Ovary (tissue), 9 donors: ENCODE measurements around the gene COL18A1. TPM values are rescaled to one million over a fixed set of nuclear protein-coding genes. Genes with fewer than 3 reads are reported as not detected.
A peak's percentile ranks its signal among the peaks of the same experiment; 100 is the strongest.

Experiments
- DNase-seq, 5 donors: peaks; one replicate each; pipeline ENCODE4 v3.0.0-alpha.2; 2019 to 2020
- H3K27ac ChIP-seq, 2 donors: fragments of 200-600 bp; one replicate each; pipeline versions ENCODE4 v1.5.1 to v1.8.0; 2019 to 2022
- H3K27me3 ChIP-seq: fragments of 200-600 bp; one replicate; pipeline ENCODE4 v1.8.0; 2022
- H3K36me3 ChIP-seq: fragments of 200-600 bp; sonication (generic); one replicate; pipeline ENCODE4 v1.5.1; 2019
- H3K4me1 ChIP-seq: one replicate; pipeline ENCODE4 v1.8.1; 2013; ENCODE audit warnings: mild to moderate bottlenecking, moderate library complexity; ENCODE audit not compliant: insufficient read depth
- H3K4me3 ChIP-seq: fragments of 200-600 bp; sonication (generic); one replicate; pipeline ENCODE4 v1.5.1; 2017
- H3K9me3 ChIP-seq, 2 donors: fragments of 200-600 bp in 1 of 2; sonication (generic) in 1 of 2; one replicate each; pipeline versions ENCODE4 v1.5.1 to v1.8.1; 2013 to 2019; ENCODE audit warnings: mild to moderate bottlenecking in 1 of 2, moderate library complexity in 1 of 2
- CTCF ChIP-seq, 3 donors: fragments of 450-650 bp in 2 of 3; fragments of 200-600 bp in 1 of 3; IDR thresholded peaks; one replicate each; pipeline versions ENCODE4 v1.5.1 to v1.8.0; 2016 to 2022; ENCODE audit warnings: antibody characterized with exemption in 3 of 3, mild to moderate bottlenecking in 1 of 3
- EP300 ChIP-seq: sonication (generic); formaldehyde crosslinking; IDR thresholded peaks from one replicate; pipeline ENCODE4 v1.6.1; 2017; ENCODE audit warnings: antibody characterized with exemption
- POLR2A ChIP-seq: fragments of 450-650 bp; IDR thresholded peaks from one replicate; pipeline ENCODE4 v1.6.1; 2017; ENCODE audit warnings: antibody characterized with exemption, mild to moderate bottlenecking, moderate library complexity
- WGBS, 3 donors: extraction: QIAGEN DNeasy Blood & Tissue Kit in 1 of 3; methylation state at CpG; one replicate each; pipeline versions ENCODE4 v1.1.5 to v1.1.7; 2013 to 2017; 5-methylcytosine and 5-hydroxymethylcytosine counted together
- intact Hi-C, 4 donors: fragments of 100-400 bp; cut with DNase I; formaldehyde crosslinking; loops; one replicate each; pipeline versions ENCODE4 v1.11.0 to v1.15.1; 2022 to 2023
- polyA plus RNA-seq, 2 donors: library from polyadenylated mRNA; stranded (reverse); fragments of 200-250 nt in 1 of 2; fragments of 350-450 nt in 1 of 2; fragmentation: Illumina TruSeq in 1 of 2; extraction: RNeasy Lipid Tissue Mini Kit (QIAGEN cat#74804) in 1 of 2; gene quantifications; one replicate each; pipeline ENCODE4 v1.2.3, GENCODE V29; 2013 to 2014
- total RNA-seq, 7 donors: library from RNA; depleted of rRNA in 2 of 7; stranded (reverse); fragments of >200 nt in 2 of 7; fragmentation: NEBNext Ultra II Directional in 3 of 7; extraction: Animal tissue kit (Norgen Biotek cat#: 25700) in 3 of 7; gene quantifications; one replicate each; pipeline versions ENCODE4 v1.1.0 to v1.2.4, GENCODE V29; 2016 to 2023
- donor health status: DM: no; HTN: no; CAD: no; lungs with moderate emphysema.
- donor health status: DM: no; HTN: no; CAD: no.
- donor health status: Bipolar disorder and iron deficiency.
- donor health status: DM: yes; HTN: yes; CAD: no.
- donor health status: DM: no; HTN: no; CAD: no.
- donor health status: DM: yes; HTN: yes; CAD: no.

COL18A1 gene
- total and polyA plus RNA-seq, 9 donors = 11.1 to 353 (median 268) TPM

- WGBS, 3 donors = 47 to 53% (median 49%) methylated on average over 7 of the region's 7 CpGs
- H3K9me3 ChIP-seq = no peaks in the 10 kb centered on the region
- H3K4me1 ChIP-seq = peaks cover 23% of the 10 kb centered on the region
- no peaks in the 10 kb centered on the region for H3K36me3 ChIP-seq
- intact Hi-C loops = loop anchor here in 1 of 4 donors (10.0 kb wide), 1 partner anchor 355 kb away; no protein-coding TSS in a partner anchor
- no peak overlapping the region for H3K4me3 ChIP-seq
- peak overlapping the region in 1 of 2 donors; percentile 71 for H3K27ac ChIP-seq
- H3K27me3 ChIP-seq = no peaks in the 10 kb centered on the region
- no peak for DNase-seq
- TF ChIP-seq EP300 = no peak
- no peak for TF ChIP-seq CTCF (IDR thresholded peaks at IDR 0.05)
- no peak for TF ChIP-seq POLR2A
Measured at GRCh38 chr21:45470087-45470515, 65.1 kb downstream of the COL18A1 start.

- peak overlapping the region; percentile 3 for H3K4me3 ChIP-seq
- intact Hi-C loops = loop anchor here in 1 of 4 donors (10.0 kb wide), 1 partner anchor 354 kb away; no protein-coding TSS in a partner anchor
Measured at GRCh38 chr21:45470773-45471524, 66.0 kb downstream of the COL18A1 start.

DNA sequence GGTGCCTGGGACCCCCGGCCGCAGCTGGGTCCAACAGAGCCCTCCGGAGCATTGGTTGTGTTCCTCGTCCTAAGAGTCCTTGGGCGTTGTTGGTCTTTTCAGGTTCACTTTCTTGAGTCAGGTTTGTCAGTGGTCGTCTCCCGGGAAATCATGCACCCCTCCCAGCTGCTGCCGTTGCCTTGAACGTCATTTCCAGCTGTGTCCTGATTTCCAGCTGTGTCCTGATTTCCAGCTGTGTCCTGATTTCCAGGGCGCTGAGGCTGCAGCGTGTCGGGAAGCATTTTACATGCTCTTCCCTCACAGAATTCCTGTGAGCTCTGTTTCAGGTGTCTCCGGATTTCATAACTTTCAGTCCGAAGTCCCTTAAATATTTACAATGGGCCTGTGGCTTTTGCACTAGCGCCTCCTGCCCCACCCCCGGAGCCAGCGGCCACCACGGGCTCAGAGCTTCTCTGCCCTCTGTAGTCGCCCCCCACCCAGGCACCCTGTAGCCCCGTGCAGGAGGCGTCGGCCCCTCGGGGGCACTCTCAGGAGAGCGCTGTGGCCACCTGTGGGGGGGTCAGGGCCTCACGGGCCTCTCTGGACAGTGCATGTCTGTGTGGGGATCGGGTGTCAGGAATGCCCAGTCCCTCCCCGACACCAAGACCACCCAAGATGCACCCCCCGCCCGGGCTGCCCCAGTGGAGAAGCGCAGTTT, 66.7 kb downstream of the COL18A1 start:
- Histone ChIP-seq H3K27ac (peak overlapping the region; percentile 69 to 71), H3K27me3 (no peaks in the 10 kb centered on the region), H3K9me3 (no peaks in the 10 kb centered on the region), H3K36me3 (no peaks in the 10 kb centered on the region), H3K4me3 (peak overlapping the region; percentile 3), H3K4me1 (peaks cover 23% of the 10 kb centered on the region)
- intact Hi-C loops = loop anchor here in 1 of 4 donors (10.0 kb wide), 1 partner anchor 353 kb away; no protein-coding TSS in a partner anchor
- 15 to 17% (median 16%) methylated on average over 30 of the region's 30 CpGs for WGBS, 3 donors
- peak in 3 of 5 donors; percentile 59 to 74 (median 69) for DNase-seq
- TF ChIP-seq POLR2A (no peak), CTCF (IDR thresholded peaks at IDR 0.05) (no peak), EP300 (no peak)

More at GRCh38 chr21:45470773-45471524, 66.0 kb downstream of the COL18A1 start:
- Histone ChIP-seq H3K27ac (peak overlapping the region; percentile 69 to 71), H3K4me1 (peaks cover 23% of the 10 kb centered on the region), H3K36me3 (no peaks in the 10 kb centered on the region), H3K27me3 (no peaks in the 10 kb centered on the region), H3K9me3 (no peaks in the 10 kb centered on the region)
- TF ChIP-seq CTCF (IDR thresholded peaks at IDR 0.05) = no peak
- no peak for TF ChIP-seq POLR2A
- no peak for TF ChIP-seq EP300
- peak in 1 of 5 donors; percentile 69 for DNase-seq
- WGBS, 3 donors = 6 to 17% (median 15%) methylated on average over 27 to 28 of the region's 28 CpGs

- Histone ChIP-seq H3K9me3 (no peaks in the 10 kb centered on the region), H3K27me3 (no peaks in the 10 kb centered on the region), H3K27ac (peak overlapping the region in 1 of 2 donors; percentile 71), H3K36me3 (no peaks in the 10 kb centered on the region), H3K4me3 (no peak overlapping the region), H3K4me1 (peaks cover 20% of the 10 kb centered on the region)
- 64 to 72% (median 68%) methylated on average over 35 to 42 of the region's 42 CpGs for WGBS, 3 donors
- no peak for DNase-seq
- intact Hi-C loops = loop anchor here in 1 of 4 donors (10.0 kb wide), 1 partner anchor 352 kb away; no protein-coding TSS in a partner anchor
- TF ChIP-seq CTCF (IDR thresholded peaks at IDR 0.05) = no peak
- TF ChIP-seq POLR2A = no peak
- TF ChIP-seq EP300 = no peak
Measured at GRCh38 chr21:45472445-45473365, 67.7 kb downstream of the COL18A1 start.
